Endothelial cell of umbilical vein (primary cell): ENCODE measurements around the gene TRIM34. TPM values are rescaled to one million over a fixed set of nuclear protein-coding genes. Genes with fewer than 3 reads are reported as not detected.

ENCODE experiments used
- BruUV-seq: library from RNA; stranded (reverse); fragments of 400-500 nt; replicated peaks from 2 replicates; lab custom pipeline; 2021; lab: Mats Ljungman, UMichigan
- CTCF ChIA-PET: fragments of 300-600, 350-600 bp; sonication (Branson Sonifier 250); formaldehyde crosslinking; loops from one replicate; lab custom pipeline; 2021; ENCODE audit warnings: antibody characterized with exemption, inconsistent platforms; lab: Charles Lee
- POLR2A ChIA-PET: fragments of 300-600, 350-600 bp; sonication (Branson Sonifier 250); formaldehyde crosslinking; loops from one replicate; lab custom pipeline; 2021; ENCODE audit warnings: antibody characterized with exemption, inconsistent platforms; lab: Charles Lee
- DNase-seq: peaks from one replicate; pipeline ENCODE4 v3.0.0-alpha.2; 2011; ENCODE audit warnings: low read depth, low spot score
- FAIRE-seq: peaks from 2 replicates; lab custom pipeline; 2011; peaks lifted over from hg19 to GRCh38; lab: Jason Lieb, UNC
- H2AFZ ChIP-seq: 2 replicates; pipeline ENCODE4 v1.6.0; 2012; ENCODE audit warnings: low read depth, low read length, control low read depth, inconsistent platforms
- H3K27ac ChIP-seq: 2 replicates; pipeline ENCODE4 v1.5.1; 2011; ENCODE audit warnings: low read depth, mild to moderate bottlenecking, control low read depth, low read length, moderate library complexity; ENCODE audit not compliant: insufficient read depth
- H3K27me3 ChIP-seq, 2 experiments: 2 replicates each; pipeline versions ENCODE4 v1.6.0 to v1.6.1; 2011; ENCODE audit warnings: low read length in 2 of 2, mixed read lengths in 1 of 2; ENCODE audit not compliant: control insufficient read depth in 2 of 2, insufficient read depth in 2 of 2
- H3K36me3 ChIP-seq, 2 experiments: 2 replicates in 1 of 2; 3 replicates in 1 of 2; pipeline ENCODE4 v1.5.1; 2011; ENCODE audit warnings: low read length in 2 of 2, mild to moderate bottlenecking in 1 of 2, moderate library complexity in 1 of 2; ENCODE audit not compliant: control insufficient read depth in 2 of 2, insufficient read depth in 2 of 2; ENCODE audit errors: extremely low read depth in 1 of 2
- H3K4me1 ChIP-seq: 3 replicates; pipeline ENCODE4 v1.5.1; 2011; ENCODE audit warnings: mild to moderate bottlenecking, low read length; ENCODE audit not compliant: control insufficient read depth, insufficient read depth; ENCODE audit errors: extremely low read depth
- H3K4me2 ChIP-seq: 2 replicates; pipeline ENCODE4 v1.6.1; 2011; ENCODE audit warnings: low read length, control low read depth, mixed read lengths; ENCODE audit not compliant: insufficient read depth
- H3K4me3 ChIP-seq, 3 experiments: fragments of 200-600 bp in 1 of 3; sonication (generic), shearing (Covaris generic) in 1 of 3; replicated peaks in 1 of 3; 2 replicates each; pipeline ENCODE4 v1.5.1; 2011 to 2016; ENCODE audit warnings: control low read depth in 3 of 3, low read length in 3 of 3, mild to moderate bottlenecking in 2 of 3, inconsistent platforms in 1 of 3, low read depth in 1 of 3, moderate library complexity in 1 of 3; ENCODE audit not compliant: insufficient read depth in 1 of 3
- H3K79me2 ChIP-seq: 2 replicates; pipeline ENCODE4 v1.6.0; 2012; ENCODE audit warnings: low read length, inconsistent platforms; ENCODE audit not compliant: control insufficient read depth, insufficient read depth
- H3K9ac ChIP-seq: replicated peaks from 2 replicates; pipeline ENCODE3; 2011; ENCODE audit warnings: low read length, control low read depth; ENCODE audit not compliant: insufficient read depth; ENCODE audit errors: extremely low read depth
- H3K9me1 ChIP-seq: replicated peaks from 3 replicates; pipeline ENCODE4 v1.6.0; 2011; ENCODE audit warnings: mild to moderate bottlenecking, low read length; ENCODE audit not compliant: control insufficient read depth, insufficient read depth; ENCODE audit errors: extremely low read depth
- H3K9me3 ChIP-seq: replicated peaks from 2 replicates; pipeline ENCODE4 v1.5.1; 2012; ENCODE audit warnings: low read length, inconsistent platforms; ENCODE audit not compliant: control insufficient read depth, insufficient read depth
- H4K20me1 ChIP-seq: replicated peaks from 2 replicates; pipeline ENCODE3; 2011; ENCODE audit warnings: mild to moderate bottlenecking, low read length; ENCODE audit not compliant: control insufficient read depth, insufficient read depth; ENCODE audit errors: extremely low read depth
- MYC ChIP-seq: IDR thresholded peaks from one replicate; pipeline ENCODE4 v1.6.1; 2011; ENCODE audit warnings: mild to moderate bottlenecking, low read depth, low read length
- dilution Hi-C: fragments of 300-500 bp; cut with MboI; formaldehyde crosslinking; loops from one replicate; pipeline ENCODE4 v1.15.0; 2019; ENCODE audit warnings: low sequenced_read_pairs; ENCODE audit not compliant: extremely low pct_ligation_motif_present
- intact Hi-C: fragments of 100-400 bp; cut with micrococcal nuclease; formaldehyde crosslinking; loops from one replicate; pipeline ENCODE4 v1.10.0; 2022
- polyA plus RNA-seq, 4 experiments: library from polyadenylated mRNA; depleted of rRNA in 3 of 4; stranded (reverse) in 3 of 4; unstranded in 1 of 4; fragments of >200 nt; gene quantifications; 2 replicates each; pipeline versions ENCODE4 v1.2.1 to v1.2.3, GENCODE V29; 2011 to 2012; ENCODE audit warnings: missing spikeins in 1 of 4
- total RNA-seq: library from RNA; stranded (reverse); gene quantifications from 2 replicates; pipeline ENCODE4 v1.2.3, GENCODE V29; 2021

TRIM34 gene
- total and polyA plus RNA-seq, 2 donors (not counting 3 experiments of a cell fraction or from before 2014, with no cell fraction given) = 6.7 to 14.6 TPM

GRCh38 chr11:5691964-5692361 lies 67.2 kb downstream of the TRIM34 start:
- Histone ChIP-seq H3K9me1 (no peaks in the 10 kb centered on the region), H3K4me3 (no peak overlapping the region), H3K4me2 (peak overlapping the region; percentile 22), H3K27me3 (no peaks in the 10 kb centered on the region), H3K9me3 (no peaks in the 10 kb centered on the region), H3K4me1 (peaks cover 28% of the 10 kb centered on the region), H3K27ac (no peak overlapping the region), H3K79me2 (peaks cover 15% of the 10 kb centered on the region), H2AFZ (no peak overlapping the region), H4K20me1 (no peaks in the 10 kb centered on the region), H3K36me3 (peaks cover 0 to 6% of the 10 kb centered on the region in 2 experiments), H3K9ac (no peak overlapping the region)
- intact Hi-C loops = no loop called here
- FAIRE-seq (no peak), DNase-seq (no peak)
- dilution Hi-C loops = no loop called here
- BruUV-seq = no TSS peak
- ChIA-PET CTCF (no interaction called here), POLR2A (no interaction called here)
- no peak for TF ChIP-seq MYC

Other genes with a start within 250 kb of the TRIM34 start
- gene OR51M1, start 241.2 kb upstream of the TRIM34 start, total RNA-seq = not detected in 2 replicates
- not detected in 2 replicates for gene OR51M1, start 241.2 kb upstream of the TRIM34 start, polyA plus RNA-seq
- gene OR51Q1, start 202.9 kb upstream of the TRIM34 start, total RNA-seq = not detected in 2 replicates
- not detected in 2 replicates for gene OR51Q1, start 202.9 kb upstream of the TRIM34 start, polyA plus RNA-seq
- not detected in 2 replicates for gene OR51I1, start 183.5 kb upstream of the TRIM34 start, total RNA-seq
- 0.10 TPM in 1 of 2 replicates, not detected in the other for gene OR51I1, start 183.5 kb upstream of the TRIM34 start, polyA plus RNA-seq
- not detected in 2 replicates for gene OR51I2, start 175.7 kb upstream of the TRIM34 start, total RNA-seq
- gene OR51I2, start 175.7 kb upstream of the TRIM34 start, polyA plus RNA-seq = not detected in 2 replicates
- gene OR52D1, start 136.3 kb upstream of the TRIM34 start, total RNA-seq = not detected in 2 replicates
- gene OR52D1, start 136.3 kb upstream of the TRIM34 start, polyA plus RNA-seq = not detected in 2 replicates
- gene UBQLN3, start 115.0 kb upstream of the TRIM34 start, total RNA-seq = not detected in 2 replicates
- gene UBQLN3, start 115.0 kb upstream of the TRIM34 start, polyA plus RNA-seq = not detected in 2 replicates
- 0.28 and 0.33 TPM in 2 replicates for gene UBQLNL, start 108.3 kb upstream of the TRIM34 start, total RNA-seq
- 0.48 and 0.54 TPM in 2 replicates for gene UBQLNL, start 108.3 kb upstream of the TRIM34 start, polyA plus RNA-seq
- gene OR52H1, start 76.5 kb upstream of the TRIM34 start, total RNA-seq = not detected in 2 replicates
- 0.30 and 0.33 TPM in 2 replicates for gene OR52H1, start 76.5 kb upstream of the TRIM34 start, polyA plus RNA-seq
- gene OR52B6, start 44.1 kb upstream of the TRIM34 start, total RNA-seq = not detected in 2 replicates
- not detected in 2 replicates for gene OR52B6, start 44.1 kb upstream of the TRIM34 start, polyA plus RNA-seq
- 4.8 and 5.6 TPM in 2 replicates for gene TRIM6, start 28.4 kb upstream of the TRIM34 start, total RNA-seq
- 3.3 and 3.9 TPM in 2 replicates for gene TRIM6, start 28.4 kb upstream of the TRIM34 start, polyA plus RNA-seq
- gene TRIM5, start 60.1 kb downstream of the TRIM34 start, total RNA-seq = 54.5 and 61.4 TPM in 2 replicates
- gene TRIM5, start 60.1 kb downstream of the TRIM34 start, polyA plus RNA-seq = 46.0 and 57.3 TPM in 2 replicates
- 73.4 and 110 TPM in 2 replicates for gene TRIM22, start 64.8 kb downstream of the TRIM34 start, total RNA-seq
- 67.5 and 73.5 TPM in 2 replicates for gene TRIM22, start 64.8 kb downstream of the TRIM34 start, polyA plus RNA-seq
- gene OR56B1, start 111.4 kb downstream of the TRIM34 start, total RNA-seq = not detected in 2 replicates
- not detected in 2 replicates for gene OR56B1, start 111.4 kb downstream of the TRIM34 start, polyA plus RNA-seq
- gene OR52N4, start 129.2 kb downstream of the TRIM34 start, total RNA-seq = not detected in 2 replicates
- 0.08 and 0.10 TPM in 2 replicates for gene OR52N4, start 129.2 kb downstream of the TRIM34 start, polyA plus RNA-seq
- gene OR52N5, start 158.4 kb downstream of the TRIM34 start, total RNA-seq = not detected in 2 replicates
- gene OR52N5, start 158.4 kb downstream of the TRIM34 start, polyA plus RNA-seq = not detected in 2 replicates
- gene OR52N1, start 166.3 kb downstream of the TRIM34 start, total RNA-seq = not detected in 2 replicates
- gene OR52N1, start 166.3 kb downstream of the TRIM34 start, polyA plus RNA-seq = not detected in 2 replicates
- gene OR52N2, start 183.9 kb downstream of the TRIM34 start, total RNA-seq = not detected in 2 replicates
- gene OR52N2, start 183.9 kb downstream of the TRIM34 start, polyA plus RNA-seq = not detected in 2 replicates
- gene OR52E6, start 216.9 kb downstream of the TRIM34 start, total RNA-seq = not detected in 2 replicates
- gene OR52E6, start 216.9 kb downstream of the TRIM34 start, polyA plus RNA-seq = not detected in 2 replicates
- not detected in 2 replicates for gene OR52E8, start 232.7 kb downstream of the TRIM34 start, total RNA-seq
- gene OR52E8, start 232.7 kb downstream of the TRIM34 start, polyA plus RNA-seq = not detected in 2 replicates